AG09309 (cell line): ENCODE results near the gene STMND1.

Experiments used
- DNase-seq: peaks from one replicate; pipeline ENCODE4 v3.0.0-alpha.2; 2010; ENCODE audit warnings: low read depth
- H3K4me3 ChIP-seq: 2 replicates; pipeline ENCODE4 v1.5.1; 2011; ENCODE audit warnings: mild to moderate bottlenecking, low read depth, low read length, moderate library complexity; ENCODE audit not compliant: control insufficient read depth
- TF ChIP-seq, protein P1 (sequence below): IDR thresholded peaks from 2 replicates; pipeline ENCODE4 v1.5.1; 2011; ENCODE audit warnings: mild to moderate bottlenecking, low read depth, low read length, inconsistent platforms; ENCODE audit not compliant: insufficient read depth, control insufficient read depth; ENCODE audit errors: missing control alignments

STMND1 gene

DNA sequence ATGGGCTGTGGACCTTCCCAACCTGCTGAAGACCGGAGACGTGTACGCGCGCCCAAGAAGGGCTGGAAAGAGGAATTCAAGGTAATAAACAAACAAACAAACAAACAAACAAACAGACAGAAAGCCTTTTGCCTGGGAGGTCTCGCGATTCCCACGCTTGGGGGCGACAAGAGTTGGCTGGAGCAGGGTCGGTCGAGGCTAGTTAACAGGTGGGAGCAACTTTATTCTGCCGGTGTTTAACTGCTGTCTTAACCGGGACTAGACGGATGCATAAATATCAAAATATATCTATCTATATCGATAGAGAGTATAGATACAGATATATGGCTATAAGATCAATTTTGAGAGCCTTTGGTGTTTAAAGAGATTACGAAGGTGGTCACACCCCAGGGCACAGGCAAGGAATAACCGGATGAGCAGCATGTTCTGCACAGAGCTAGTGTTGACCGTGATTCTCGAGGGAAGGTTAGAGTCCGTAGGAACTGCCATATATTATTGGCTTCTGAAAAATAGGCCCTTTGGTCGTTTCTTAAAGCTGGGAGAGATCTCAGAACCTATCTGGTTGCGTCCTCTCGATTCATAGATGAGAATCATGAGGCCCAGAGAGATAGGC lies 514 bp downstream of the STMND1 start:
- H3K4me3 ChIP-seq, result peak overlapping the region; percentile 20; the same call in 1 of the 2 replicates
- DNase-seq, result no peak
- TF ChIP-seq, protein P1, sequence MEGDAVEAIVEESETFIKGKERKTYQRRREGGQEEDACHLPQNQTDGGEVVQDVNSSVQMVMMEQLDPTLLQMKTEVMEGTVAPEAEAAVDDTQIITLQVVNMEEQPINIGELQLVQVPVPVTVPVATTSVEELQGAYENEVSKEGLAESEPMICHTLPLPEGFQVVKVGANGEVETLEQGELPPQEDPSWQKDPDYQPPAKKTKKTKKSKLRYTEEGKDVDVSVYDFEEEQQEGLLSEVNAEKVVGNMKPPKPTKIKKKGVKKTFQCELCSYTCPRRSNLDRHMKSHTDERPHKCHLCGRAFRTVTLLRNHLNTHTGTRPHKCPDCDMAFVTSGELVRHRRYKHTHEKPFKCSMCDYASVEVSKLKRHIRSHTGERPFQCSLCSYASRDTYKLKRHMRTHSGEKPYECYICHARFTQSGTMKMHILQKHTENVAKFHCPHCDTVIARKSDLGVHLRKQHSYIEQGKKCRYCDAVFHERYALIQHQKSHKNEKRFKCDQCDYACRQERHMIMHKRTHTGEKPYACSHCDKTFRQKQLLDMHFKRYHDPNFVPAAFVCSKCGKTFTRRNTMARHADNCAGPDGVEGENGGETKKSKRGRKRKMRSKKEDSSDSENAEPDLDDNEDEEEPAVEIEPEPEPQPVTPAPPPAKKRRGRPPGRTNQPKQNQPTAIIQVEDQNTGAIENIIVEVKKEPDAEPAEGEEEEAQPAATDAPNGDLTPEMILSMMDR, result no peak

DNA sequence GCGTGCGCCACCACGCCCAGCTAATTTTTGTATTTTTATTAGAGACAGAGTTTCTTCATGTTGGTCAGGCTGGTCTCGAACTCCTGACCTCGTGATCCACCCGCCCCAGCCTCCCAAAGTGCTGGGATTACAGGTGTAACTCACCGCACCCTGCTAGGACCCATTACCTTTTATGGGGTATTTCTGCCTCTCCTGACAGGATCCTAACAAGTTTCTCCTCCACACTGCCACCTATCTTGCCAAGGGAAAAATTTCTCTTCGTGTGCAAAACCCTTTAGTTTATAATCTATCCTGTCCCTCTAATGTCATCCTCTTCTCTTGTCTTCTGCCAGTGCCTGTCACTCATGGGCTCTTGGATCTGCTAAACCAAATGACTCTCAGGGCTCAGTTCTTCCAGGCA lies 1.9 kb downstream of the STMND1 start:
- TF ChIP-seq, protein P1, result peak; percentile 21
- no peak for DNase-seq

DNA sequence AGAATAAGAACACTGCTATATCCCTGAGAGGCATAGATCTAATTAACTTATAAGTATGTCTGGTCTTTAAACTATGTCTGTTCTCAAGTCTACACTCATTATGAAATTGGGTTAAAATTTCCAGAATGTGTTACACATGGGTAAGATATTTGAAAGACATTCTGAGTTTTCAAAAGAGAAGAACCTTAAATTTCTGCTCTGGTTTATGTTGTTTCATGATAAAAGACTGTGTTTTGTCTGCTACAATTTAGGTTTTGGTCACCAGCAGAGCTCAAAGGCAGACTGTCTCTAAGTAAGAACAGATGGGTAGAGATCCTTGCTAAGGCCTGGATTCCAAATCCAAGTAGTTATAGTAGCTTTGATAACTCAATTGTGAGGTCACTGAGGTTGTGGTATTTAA lies 6.0 kb downstream of the STMND1 start:
- DNase-seq, result no peak
- TF ChIP-seq, protein P1, result no peak
- no peak overlapping the region for H3K4me3 ChIP-seq

More for the DNA sequence above, 1.9 kb downstream of the STMND1 start:
- no peak overlapping the region for H3K4me3 ChIP-seq

- peak; percentile 71 for DNase-seq
These were observed 13.6 kb downstream of the STMND1 start for GRCh38 chr6:17115251-17116116.

GRCh38 chr6:17116117-17116440 lies 14.2 kb downstream of the STMND1 start:
- TF ChIP-seq, protein P1, result no peak
- no peak overlapping the region for H3K4me3 ChIP-seq
- DNase-seq, result no peak

More at GRCh38 chr6:17115251-17116116, 13.6 kb downstream of the STMND1 start:
- no peak overlapping the region for H3K4me3 ChIP-seq
- TF ChIP-seq, protein P1, result no peak

GRCh38 chr6:17120019-17120418 lies 18.2 kb downstream of the STMND1 start:
- TF ChIP-seq, protein P1, result no peak
- H3K4me3 ChIP-seq, result no peak overlapping the region
- DNase-seq, result no peak
